Neural cell (in vitro differentiated cells): Measurements from ENCODE around the gene GRID1. TPM values are rescaled to one million over a fixed set of nuclear protein-coding genes. Genes with fewer than 3 reads are reported as not detected.

Source experiments
- H2AFZ ChIP-seq: fragments of 200-600, 300-800 bp; sonication (generic), shearing (Covaris generic); 2 replicates; pipeline ENCODE4 v1.6.0; 2014; ENCODE audit warnings: low read depth, mild to moderate bottlenecking, antibody characterized with exemption, low read length, moderate library complexity
- H3F3A ChIP-seq: fragments of 200-600 bp; shearing (Covaris generic); 2 replicates; pipeline ENCODE4 v1.6.1; 2016; ENCODE audit warnings: mild to moderate bottlenecking, moderate library complexity, mixed read lengths, antibody characterized with exemption, low read length; ENCODE audit not compliant: insufficient read depth, poor library complexity, severe bottlenecking
- H3K27ac ChIP-seq: fragments of 200-600, 300-800 bp; sonication (generic), shearing (Covaris generic); 2 replicates; pipeline ENCODE4 v1.5.1; 2014; ENCODE audit warnings: mild to moderate bottlenecking, low read length, moderate library complexity
- H3K27me3 ChIP-seq: fragments of 300-800, 200-600 bp; sonication (generic), shearing (Covaris generic); 2 replicates; pipeline ENCODE4 v1.6.0; 2014; ENCODE audit warnings: mild to moderate bottlenecking, low read depth, low read length, moderate library complexity; ENCODE audit not compliant: insufficient read depth
- H3K36me3 ChIP-seq: fragments of 300-800, 200-600 bp; sonication (generic), shearing (Covaris generic); 2 replicates; pipeline ENCODE4 v1.5.1; 2014; ENCODE audit warnings: mild to moderate bottlenecking, antibody characterized with exemption, low read length, moderate library complexity; ENCODE audit not compliant: insufficient read depth
- H3K4me2 ChIP-seq: fragments of 300-800, 200-600 bp; sonication (generic), shearing (Covaris generic); 2 replicates; pipeline ENCODE4 v1.6.0; 2014; ENCODE audit warnings: mild to moderate bottlenecking, low read length
- H3K4me3 ChIP-seq: fragments of 300-800, 200-600 bp; sonication (generic), shearing (Covaris generic); 2 replicates; pipeline ENCODE4 v1.5.1; 2014; ENCODE audit warnings: mild to moderate bottlenecking, low read length, moderate library complexity
- H3K79me2 ChIP-seq: fragments of 200-600 bp; shearing (Covaris generic); replicated peaks from 2 replicates; pipeline ENCODE4 v1.6.0; 2014; ENCODE audit warnings: mild to moderate bottlenecking, low read length, moderate library complexity; ENCODE audit not compliant: insufficient read depth
- H3K9ac ChIP-seq: fragments of 300-800, 200-600 bp; sonication (generic), shearing (Covaris generic); 2 replicates; pipeline ENCODE4 v1.6.1; 2016; ENCODE audit warnings: mild to moderate bottlenecking, low read length, mixed read lengths
- H3K9me2 ChIP-seq: fragments of 200-600 bp; shearing (Covaris generic); 2 replicates; pipeline ENCODE4 v1.6.1; 2016; ENCODE audit warnings: mild to moderate bottlenecking, low read length, mixed read lengths; ENCODE audit not compliant: insufficient read depth
- H3K9me3 ChIP-seq: fragments of 200-600, 300-800 bp; sonication (generic), shearing (Covaris generic); 2 replicates; pipeline ENCODE4 v1.6.1; 2016; ENCODE audit warnings: mild to moderate bottlenecking, mixed run types, low read length, moderate library complexity, mixed read lengths
- H4K20me1 ChIP-seq: fragments of 200-600 bp; shearing (Covaris generic); 2 replicates; pipeline ENCODE4 v1.6.1; 2016; ENCODE audit warnings: mild to moderate bottlenecking, mixed run types; ENCODE audit not compliant: insufficient read depth
- EP300 ChIP-seq: fragments of 450-650 bp; conservative IDR thresholded peaks from 2 replicates; pipeline ENCODE4 v1.6.1; 2014; ENCODE audit warnings: antibody characterized with exemption, mild to moderate bottlenecking, moderate library complexity; ENCODE audit not compliant: poor library complexity, severe bottlenecking
- EZH2 ChIP-seq: fragments of 200-600, 300-800 bp; shearing (Covaris generic), sonication (generic); IDR thresholded peaks from 2 replicates; pipeline ENCODE4 v1.6.1; 2014; ENCODE audit warnings: antibody characterized with exemption, low read length, borderline replicate concordance, mild to moderate bottlenecking; ENCODE audit not compliant: insufficient read depth, poor library complexity, severe bottlenecking
- MXI1 ChIP-seq: fragments of 450-650 bp; conservative IDR thresholded peaks from 2 replicates; pipeline ENCODE4 v1.6.1; 2014; ENCODE audit warnings: antibody characterized with exemption, mild to moderate bottlenecking; ENCODE audit not compliant: poor library complexity, severe bottlenecking
- POLR2AphosphoS5 ChIP-seq: IDR thresholded peaks from 2 replicates; pipeline ENCODE4 v1.6.1; 2012
- RAD21 ChIP-seq: fragments of 450-650 bp; conservative IDR thresholded peaks from 2 replicates; pipeline ENCODE4 v1.6.1; 2014; ENCODE audit warnings: antibody characterized with exemption, mild to moderate bottlenecking, moderate library complexity
- REST ChIP-seq: IDR thresholded peaks from 2 replicates; pipeline ENCODE4 v1.6.1; 2012; ENCODE audit warnings: borderline replicate concordance
- SMC3 ChIP-seq: fragments of 450-650 bp; conservative IDR thresholded peaks from 2 replicates; pipeline ENCODE4 v1.6.1; 2014; ENCODE audit warnings: antibody characterized with exemption, mild to moderate bottlenecking, moderate library complexity; ENCODE audit not compliant: poor library complexity
- TAF1 ChIP-seq: IDR thresholded peaks from 2 replicates; pipeline ENCODE4 v1.6.1; 2012; ENCODE audit warnings: low read depth
- polyA plus RNA-seq: library from polyadenylated mRNA; depleted of rRNA; stranded (reverse); fragments of >200 nt; gene quantifications from 2 replicates; pipeline ENCODE4 v1.2.3, GENCODE V29; 2014
- TF ChIP-seq, protein P1 (sequence below): fragments of 450-650 bp; IDR thresholded peaks from 2 replicates; pipeline ENCODE4 v1.5.1; 2014; ENCODE audit warnings: antibody characterized with exemption, mild to moderate bottlenecking, moderate library complexity; ENCODE audit not compliant: poor library complexity, severe bottlenecking

GRID1 gene
- polyA plus RNA-seq, 1 donor from 2014 or later = 7.3 TPM

DNA sequence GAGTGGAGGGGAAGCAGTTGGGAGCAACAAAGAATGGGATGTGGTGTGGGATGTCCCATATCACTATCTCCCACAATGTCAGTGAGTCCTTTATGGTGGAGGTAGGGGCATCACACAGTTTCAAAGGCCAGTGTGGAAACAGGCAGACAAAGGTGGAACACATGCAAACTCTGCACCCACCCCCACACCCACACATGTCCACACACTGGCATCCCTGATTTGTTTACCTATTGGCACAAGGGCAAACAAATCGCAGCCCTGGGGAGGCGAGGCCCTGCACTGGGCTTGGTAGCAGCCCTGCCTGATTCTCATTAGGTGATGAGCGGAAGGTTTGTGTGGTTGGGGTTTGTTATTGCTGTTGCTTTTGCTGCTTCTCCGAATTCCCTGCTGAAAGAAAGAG, 243.3 kb downstream of the GRID1 start:
- H3F3A ChIP-seq = no peaks in the 10 kb centered on the region
- H3K9ac ChIP-seq = no peak overlapping the region
- H2AFZ ChIP-seq = no peak overlapping the region
- no peak for TF ChIP-seq POLR2AphosphoS5
- TF ChIP-seq TAF1 = no peak
- no peak for TF ChIP-seq EP300
- no peak for TF ChIP-seq RAD21
- TF ChIP-seq EZH2 = no peak
- TF ChIP-seq MXI1 = no peak
- no peak for TF ChIP-seq REST
- TF ChIP-seq, protein P1, sequence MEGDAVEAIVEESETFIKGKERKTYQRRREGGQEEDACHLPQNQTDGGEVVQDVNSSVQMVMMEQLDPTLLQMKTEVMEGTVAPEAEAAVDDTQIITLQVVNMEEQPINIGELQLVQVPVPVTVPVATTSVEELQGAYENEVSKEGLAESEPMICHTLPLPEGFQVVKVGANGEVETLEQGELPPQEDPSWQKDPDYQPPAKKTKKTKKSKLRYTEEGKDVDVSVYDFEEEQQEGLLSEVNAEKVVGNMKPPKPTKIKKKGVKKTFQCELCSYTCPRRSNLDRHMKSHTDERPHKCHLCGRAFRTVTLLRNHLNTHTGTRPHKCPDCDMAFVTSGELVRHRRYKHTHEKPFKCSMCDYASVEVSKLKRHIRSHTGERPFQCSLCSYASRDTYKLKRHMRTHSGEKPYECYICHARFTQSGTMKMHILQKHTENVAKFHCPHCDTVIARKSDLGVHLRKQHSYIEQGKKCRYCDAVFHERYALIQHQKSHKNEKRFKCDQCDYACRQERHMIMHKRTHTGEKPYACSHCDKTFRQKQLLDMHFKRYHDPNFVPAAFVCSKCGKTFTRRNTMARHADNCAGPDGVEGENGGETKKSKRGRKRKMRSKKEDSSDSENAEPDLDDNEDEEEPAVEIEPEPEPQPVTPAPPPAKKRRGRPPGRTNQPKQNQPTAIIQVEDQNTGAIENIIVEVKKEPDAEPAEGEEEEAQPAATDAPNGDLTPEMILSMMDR = no peak
- TF ChIP-seq SMC3 = no peak
- no peak overlapping the region for H3K4me2 ChIP-seq
- no peaks in the 10 kb centered on the region for H3K79me2 ChIP-seq
- H4K20me1 ChIP-seq = no peaks in the 10 kb centered on the region
- no peak overlapping the region for H3K4me3 ChIP-seq
- no peaks in the 10 kb centered on the region for H3K36me3 ChIP-seq
- no peaks in the 10 kb centered on the region for H3K27me3 ChIP-seq
- H3K27ac ChIP-seq = no peak overlapping the region
- H3K9me3 ChIP-seq = no peaks in the 10 kb centered on the region
- H3K9me2 ChIP-seq = no peaks in the 10 kb centered on the region

- Histone ChIP-seq H3K9me3 (no peaks in the 10 kb centered on the region), H2AFZ (no peak overlapping the region), H3K4me3 (no peak overlapping the region), H3K27ac (no peak overlapping the region), H3F3A (no peaks in the 10 kb centered on the region), H3K27me3 (no peaks in the 10 kb centered on the region), H3K9ac (no peak overlapping the region), H4K20me1 (no peaks in the 10 kb centered on the region), H3K36me3 (no peaks in the 10 kb centered on the region), H3K4me2 (no peak overlapping the region), H3K9me2 (no peaks in the 10 kb centered on the region), H3K79me2 (no peaks in the 10 kb centered on the region)
- TF ChIP-seq REST = no peak
- no peak for TF ChIP-seq SMC3
- TF ChIP-seq MXI1 = no peak
Measured at GRCh38 chr10:86122646-86123045, 243.9 kb downstream of the GRID1 start.
